ENCODE results near the gene NOP9. TPM values are rescaled to one million over a fixed set of nuclear protein-coding genes. Genes with fewer than 3 reads are reported as not detected.

The NOP9 gene
- total and polyA plus RNA-seq, 7 donors: 11.4 to 38.8 (median 36.7) TPM

GRCh38 chr14:24356208-24356607, 56.6 kb downstream of the NOP9 start:
- ATAC-seq: no peak
- H3K9me3 ChIP-seq: no peaks in the 10 kb centered on the region

More at GRCh38 chr14:24356208-24356607, 56.6 kb downstream of the NOP9 start:
- WGBS, 3 donors: 83 to 89% (median 85%) methylated on average over 4 of the region's 4 CpGs
- Histone ChIP-seq H3K27ac (no peak overlapping the region), H3K4me1 (no peaks in the 10 kb centered on the region), H3K36me3 (ENCODE audit: insufficient read depth in 1 of 2, low read depth in 1 of 2) (no peaks in the 10 kb centered on the region), H3K27me3 (ENCODE audit: insufficient read depth in 3 of 3, low read length in 2 of 3) (peaks cover 0 to 35% (median 0%) of the 10 kb centered on the region in 3 donors), H3K4me3 (no peak overlapping the region)
- intact Hi-C loops (cut with DNase I): no loop called here
- TF ChIP-seq CTCF (IDR thresholded peaks at IDR 0.05): no peak
- DNase-seq: no peak

Other genes starting within 250 kb of the NOP9 start
Only the 30 nearest of the 34 such genes appear.
- gene DCAF11, start 185.1 kb upstream of the NOP9 start, total RNA-seq: 10 to 100 TPM; 48.8 to 73.5 (median 68.6) TPM
- gene DCAF11, start 185.1 kb upstream of the NOP9 start, polyA plus RNA-seq: 10 to 100 TPM; 34.7 to 66.4 (median 35.4) TPM
- gene NRL, start 184.9 kb upstream of the NOP9 start, total RNA-seq: 1 to 10 TPM; 1.5 to 3.6 (median 2.5) TPM
- gene NRL, start 184.9 kb upstream of the NOP9 start, polyA plus RNA-seq: 1 to 10 TPM; 1.2 to 5.1 (median 2.4) TPM
- 100 to 1,000 TPM in 3 of 4 donors, 10 to 100 TPM in 1; 72.8 to 167 (median 137) TPM for gene FITM1, start 169.2 kb upstream of the NOP9 start, total RNA-seq
- gene FITM1, start 169.2 kb upstream of the NOP9 start, polyA plus RNA-seq: 100 to 1,000 TPM; 100 to 163 (median 113) TPM
- 100 to 1,000 TPM in 1 of 4 donors, 10 to 100 TPM in 3; 49.2 to 122 (median 80.3) TPM for gene PSME1, start 163.7 kb upstream of the NOP9 start, total RNA-seq
- 100 to 1,000 TPM in 1 of 3 donors, 10 to 100 TPM in 2; 73.0 to 106 (median 92.6) TPM for gene PSME1, start 163.7 kb upstream of the NOP9 start, polyA plus RNA-seq
- 10 to 100 TPM; 18.0 to 67.5 (median 36.1) TPM for gene EMC9, start 158.3 kb upstream of the NOP9 start, total RNA-seq
- 10 to 100 TPM; 17.2 to 35.5 (median 30.9) TPM for gene EMC9, start 158.3 kb upstream of the NOP9 start, polyA plus RNA-seq
- 100 to 1,000 TPM in 1 of 4 donors, 10 to 100 TPM in 3; 30.1 to 179 (median 76.0) TPM for gene PSME2, start 153.2 kb upstream of the NOP9 start, total RNA-seq
- 10 to 100 TPM; 64.7 to 80.0 (median 76.4) TPM for gene PSME2, start 153.2 kb upstream of the NOP9 start, polyA plus RNA-seq
- gene RNF31, start 152.4 kb upstream of the NOP9 start, total RNA-seq: 10 to 100 TPM; 46.4 to 81.5 (median 64.7) TPM
- gene RNF31, start 152.4 kb upstream of the NOP9 start, polyA plus RNA-seq: 10 to 100 TPM; 43.3 to 57.3 (median 55.7) TPM
- 10 to 100 TPM; 10.4 to 21.6 (median 15.1) TPM for gene IRF9, start 138.6 kb upstream of the NOP9 start, total RNA-seq
- 10 to 100 TPM in 2 of 3 donors, 1 to 10 TPM in 1; 7.9 to 14.2 (median 11.8) TPM for gene IRF9, start 138.6 kb upstream of the NOP9 start, polyA plus RNA-seq
- 1 to 10 TPM; 1.0 to 1.6 (median 1.3) TPM for gene REC8, start 127.8 kb upstream of the NOP9 start, total RNA-seq
- gene REC8, start 127.8 kb upstream of the NOP9 start, polyA plus RNA-seq: 1 to 10 TPM in 1 of 3 donors, under 1 TPM in 2; 0.13 to 1.2 (median 0.86) TPM
- gene IPO4, start 111.0 kb upstream of the NOP9 start, total RNA-seq: 10 to 100 TPM; 35.7 to 75.9 (median 51.1) TPM
- 10 to 100 TPM; 28.8 to 99.7 (median 62.4) TPM for gene IPO4, start 111.0 kb upstream of the NOP9 start, polyA plus RNA-seq
- 10 to 100 TPM; 21.0 to 22.7 (median 21.8) TPM for gene TM9SF1, start 104.4 kb upstream of the NOP9 start, total RNA-seq
- gene TM9SF1, start 104.4 kb upstream of the NOP9 start, polyA plus RNA-seq: 10 to 100 TPM; 21.7 to 43.4 (median 31.7) TPM
- gene TSSK4, start 94.2 kb upstream of the NOP9 start, total RNA-seq: not detected
- gene TSSK4, start 94.2 kb upstream of the NOP9 start, polyA plus RNA-seq: under 1 TPM in 2 of 3 donors, not detected in 1; 0.05 to 0.06 TPM
- 10 to 100 TPM; 12.3 to 18.2 (median 15.7) TPM for gene CHMP4A, start 86.4 kb upstream of the NOP9 start, total RNA-seq
- gene CHMP4A, start 86.4 kb upstream of the NOP9 start, polyA plus RNA-seq: 10 to 100 TPM; 29.6 to 42.1 (median 29.9) TPM
- gene MDP1, start 83.8 kb upstream of the NOP9 start, total RNA-seq: 10 to 100 TPM in 3 of 4 donors, 1 to 10 TPM in 1; 9.4 to 16.3 (median 12.1) TPM
- gene MDP1, start 83.8 kb upstream of the NOP9 start, polyA plus RNA-seq: 10 to 100 TPM in 2 of 3 donors, 1 to 10 TPM in 1; 6.2 to 19.7 (median 13.0) TPM
- gene NEDD8, start 67.5 kb upstream of the NOP9 start, total RNA-seq: 100 to 1,000 TPM; 135 to 206 (median 159) TPM
- gene NEDD8, start 67.5 kb upstream of the NOP9 start, polyA plus RNA-seq: 100 to 1,000 TPM; 214 to 315 (median 297) TPM
- 10 to 100 TPM; 19.7 to 33.1 (median 27.9) TPM for gene GMPR2, start 66.9 kb upstream of the NOP9 start, total RNA-seq
- 10 to 100 TPM; 17.7 to 24.0 (median 21.7) TPM for gene GMPR2, start 66.9 kb upstream of the NOP9 start, polyA plus RNA-seq
- gene TINF2, start 57.2 kb upstream of the NOP9 start, total RNA-seq: 10 to 100 TPM; 36.6 to 69.6 (median 65.2) TPM
- 100 to 1,000 TPM in 1 of 3 donors, 10 to 100 TPM in 2; 37.8 to 103 (median 48.3) TPM for gene TINF2, start 57.2 kb upstream of the NOP9 start, polyA plus RNA-seq
- under 1 TPM in 3 of 4 donors, not detected in 1; 0.25 to 0.50 (median 0.32) TPM for gene TGM1, start 36.7 kb upstream of the NOP9 start, total RNA-seq
- gene TGM1, start 36.7 kb upstream of the NOP9 start, polyA plus RNA-seq: 1 to 10 TPM in 1 of 3 donors, under 1 TPM in 2; 0.17 to 1.3 (median 0.86) TPM
- gene RABGGTA, start 28.3 kb upstream of the NOP9 start, total RNA-seq: 10 to 100 TPM; 16.9 to 17.8 (median 17.3) TPM
- 10 to 100 TPM; 15.1 to 36.2 (median 18.9) TPM for gene RABGGTA, start 28.3 kb upstream of the NOP9 start, polyA plus RNA-seq
- 1 to 10 TPM; 1.9 to 3.4 (median 2.7) TPM for gene DHRS1, start 70 bp upstream of the NOP9 start, total RNA-seq
- gene DHRS1, start 70 bp upstream of the NOP9 start, polyA plus RNA-seq: 1 to 10 TPM; 1.5 to 6.4 (median 3.4) TPM
- 1 to 10 TPM in 3 of 4 donors, under 1 TPM in 1; 0.95 to 2.5 (median 1.8) TPM for gene CIDEB, start 8.1 kb downstream of the NOP9 start, total RNA-seq
- gene CIDEB, start 8.1 kb downstream of the NOP9 start, polyA plus RNA-seq: 1 to 10 TPM; 1.2 to 2.1 (median 1.3) TPM
- 1 to 10 TPM in 3 of 4 donors, under 1 TPM in 1; 0.96 to 2.3 (median 1.7) TPM for gene LTB4R2, start 10.3 kb downstream of the NOP9 start, total RNA-seq
- gene LTB4R2, start 10.3 kb downstream of the NOP9 start, polyA plus RNA-seq: under 1 TPM; 0.08 to 0.57 (median 0.32) TPM
- gene LTB4R, start 11.7 kb downstream of the NOP9 start, total RNA-seq: 1 to 10 TPM; 1.1 to 2.1 (median 2.0) TPM
- gene LTB4R, start 11.7 kb downstream of the NOP9 start, polyA plus RNA-seq: 1 to 10 TPM in 1 of 3 donors, under 1 TPM in 2; 0.35 to 2.0 (median 0.65) TPM
- gene ADCY4, start 35.2 kb downstream of the NOP9 start, total RNA-seq: 10 to 100 TPM in 3 of 4 donors, 1 to 10 TPM in 1; 8.6 to 13.9 (median 11.2) TPM
- gene ADCY4, start 35.2 kb downstream of the NOP9 start, polyA plus RNA-seq: 10 to 100 TPM in 1 of 3 donors, 1 to 10 TPM in 2; 7.0 to 10.8 (median 7.7) TPM
- gene RIPK3, start 40.1 kb downstream of the NOP9 start, total RNA-seq: 1 to 10 TPM; 1.1 to 1.9 (median 1.4) TPM
- 1 to 10 TPM in 1 of 3 donors, under 1 TPM in 2; 0.94 to 1.7 (median 0.97) TPM for gene RIPK3, start 40.1 kb downstream of the NOP9 start, polyA plus RNA-seq
- 10 to 100 TPM in 2 of 4 donors, 1 to 10 TPM in 2; 2.7 to 12.0 (median 7.8) TPM for gene NFATC4, start 68.3 kb downstream of the NOP9 start, total RNA-seq
- 1 to 10 TPM; 5.5 to 7.9 (median 7.3) TPM for gene NFATC4, start 68.3 kb downstream of the NOP9 start, polyA plus RNA-seq
- 1 to 10 TPM; 2.1 to 8.0 (median 2.4) TPM for gene NYNRIN, start 99.2 kb downstream of the NOP9 start, total RNA-seq
- 1 to 10 TPM; 1.1 to 1.5 (median 1.2) TPM for gene NYNRIN, start 99.2 kb downstream of the NOP9 start, polyA plus RNA-seq
- gene CBLN3, start 129.8 kb downstream of the NOP9 start, total RNA-seq: 1 to 10 TPM in 1 of 4 donors, under 1 TPM in 3; 0.66 to 1.5 (median 0.76) TPM
- gene CBLN3, start 129.8 kb downstream of the NOP9 start, polyA plus RNA-seq: under 1 TPM; 0.38 to 0.78 (median 0.70) TPM
- gene KHNYN, start 130.1 kb downstream of the NOP9 start, total RNA-seq: 10 to 100 TPM; 25.8 to 44.2 (median 41.3) TPM
- 10 to 100 TPM; 15.3 to 74.9 (median 35.9) TPM for gene KHNYN, start 130.1 kb downstream of the NOP9 start, polyA plus RNA-seq
- gene SDR39U1, start 142.9 kb downstream of the NOP9 start, total RNA-seq: 10 to 100 TPM; 55.7 to 75.2 (median 63.8) TPM
- gene SDR39U1, start 142.9 kb downstream of the NOP9 start, polyA plus RNA-seq: 100 to 1,000 TPM in 1 of 3 donors, 10 to 100 TPM in 2; 62.9 to 110 (median 63.6) TPM

All from psoas muscle (tissue), 8 donors.